Progenitor cell of endocrine pancreas (in vitro differentiated cells): Measurements from ENCODE around the gene CCDC152. TPM values are rescaled to one million over a fixed set of nuclear protein-coding genes. Genes with fewer than 3 reads are reported as not detected.

Experiments
- DNase-seq: peaks from one replicate; pipeline ENCODE4 v3.0.0; 2021; ENCODE audit warnings: low spot score; ENCODE audit not compliant: unreplicated experiment
- H3K27ac Mint-ChIP-seq: 2 replicates; pipeline ENCODE4 v1.8.0; 2021; ENCODE audit warnings: mild to moderate bottlenecking, moderate library complexity, mixed read lengths
- H3K27me3 Mint-ChIP-seq: 2 replicates; pipeline ENCODE4 v1.8.0; 2021; ENCODE audit warnings: mixed read lengths
- H3K36me3 Mint-ChIP-seq: 2 replicates; pipeline ENCODE4 v1.8.0; 2022; ENCODE audit warnings: mixed read lengths; ENCODE audit not compliant: insufficient read depth
- H3K4me1 Mint-ChIP-seq: 2 replicates; pipeline ENCODE4 v1.8.0; 2021; ENCODE audit warnings: low read depth, mixed read lengths
- H3K4me3 Mint-ChIP-seq: 2 replicates; pipeline ENCODE4 v1.8.0; 2021; ENCODE audit warnings: low read depth, mild to moderate bottlenecking, moderate library complexity, mixed read lengths
- H3K9me3 Mint-ChIP-seq: 2 replicates; pipeline ENCODE4 v1.8.0; 2021; ENCODE audit warnings: low read depth, mixed read lengths
- CTCF ChIP-seq: fragments of 200-600 bp; sonication (generic); IDR thresholded peaks from one replicate; pipeline ENCODE4 v1.5.0; 2021; ENCODE audit warnings: antibody characterized with exemption, mild to moderate bottlenecking; ENCODE audit not compliant: unreplicated experiment
- total RNA-seq: library from RNA; stranded (reverse); gene quantifications from 2 replicates; pipeline ENCODE4 v1.2.1, GENCODE V29; 2021

CCDC152 gene
- total RNA-seq, 1 donor from 2014 or later: 0.17 TPM

DNA sequence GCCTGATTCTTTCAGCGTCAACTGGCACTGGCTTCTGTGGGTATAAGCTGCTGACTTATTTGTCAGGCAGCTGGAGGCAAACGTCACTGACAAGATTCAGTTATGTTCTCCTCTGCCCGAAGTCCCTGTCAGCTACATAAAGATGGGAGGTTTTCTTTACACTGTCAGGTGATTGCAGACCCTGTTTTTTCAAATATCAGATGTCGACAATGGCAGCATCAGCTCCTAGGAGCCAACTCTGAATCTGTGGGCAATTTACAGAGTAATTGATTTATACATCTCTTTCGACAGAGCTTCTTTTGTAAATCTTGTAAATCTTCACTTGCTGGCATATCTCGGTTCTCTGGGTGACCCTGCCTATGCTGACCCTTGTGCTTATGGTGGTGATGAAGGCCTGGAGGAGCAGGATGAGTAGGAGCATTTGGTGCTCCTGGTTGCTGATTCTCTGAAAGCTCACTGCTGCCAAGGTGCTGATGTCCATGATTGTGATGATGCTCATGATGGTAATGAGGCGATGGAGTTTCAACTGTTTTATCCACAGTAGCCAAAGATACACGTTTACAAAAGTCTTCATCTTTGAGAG, 44.2 kb downstream of the CCDC152 start:
- H3K27me3 Mint-ChIP-seq: no peaks in the 10 kb centered on the region
- no peak for DNase-seq

GRCh38 chr5:42801516-42802166, 45.0 kb downstream of the CCDC152 start:
- Mint-ChIP-seq H3K36me3 (peaks cover 26% of the 10 kb centered on the region), H3K27ac (no peak overlapping the region), H3K4me3 (no peak overlapping the region), H3K4me1 (peaks cover 2% of the 10 kb centered on the region), H3K27me3 (no peaks in the 10 kb centered on the region), H3K9me3 (peaks cover 5% of the 10 kb centered on the region)
- TF ChIP-seq CTCF: no peak
- no peak for DNase-seq

More for the DNA sequence above, 44.2 kb downstream of the CCDC152 start:
- peaks cover 2% of the 10 kb centered on the region for H3K4me1 Mint-ChIP-seq
- H3K4me3 Mint-ChIP-seq: no peak overlapping the region
- H3K27ac Mint-ChIP-seq: no peak overlapping the region
- no peak for TF ChIP-seq CTCF
- H3K9me3 Mint-ChIP-seq: peaks cover 5% of the 10 kb centered on the region
- H3K36me3 Mint-ChIP-seq: peaks cover 18% of the 10 kb centered on the region

- Mint-ChIP-seq H3K27ac (no peak overlapping the region), H3K4me3 (no peak overlapping the region), H3K36me3 (peaks cover 26% of the 10 kb centered on the region), H3K27me3 (no peaks in the 10 kb centered on the region), H3K4me1 (peaks cover 8% of the 10 kb centered on the region), H3K9me3 (no peaks in the 10 kb centered on the region)
- DNase-seq: no peak
- TF ChIP-seq CTCF: no peak
Measured at GRCh38 chr5:42804717-42805339, 48.2 kb downstream of the CCDC152 start.

DNA sequence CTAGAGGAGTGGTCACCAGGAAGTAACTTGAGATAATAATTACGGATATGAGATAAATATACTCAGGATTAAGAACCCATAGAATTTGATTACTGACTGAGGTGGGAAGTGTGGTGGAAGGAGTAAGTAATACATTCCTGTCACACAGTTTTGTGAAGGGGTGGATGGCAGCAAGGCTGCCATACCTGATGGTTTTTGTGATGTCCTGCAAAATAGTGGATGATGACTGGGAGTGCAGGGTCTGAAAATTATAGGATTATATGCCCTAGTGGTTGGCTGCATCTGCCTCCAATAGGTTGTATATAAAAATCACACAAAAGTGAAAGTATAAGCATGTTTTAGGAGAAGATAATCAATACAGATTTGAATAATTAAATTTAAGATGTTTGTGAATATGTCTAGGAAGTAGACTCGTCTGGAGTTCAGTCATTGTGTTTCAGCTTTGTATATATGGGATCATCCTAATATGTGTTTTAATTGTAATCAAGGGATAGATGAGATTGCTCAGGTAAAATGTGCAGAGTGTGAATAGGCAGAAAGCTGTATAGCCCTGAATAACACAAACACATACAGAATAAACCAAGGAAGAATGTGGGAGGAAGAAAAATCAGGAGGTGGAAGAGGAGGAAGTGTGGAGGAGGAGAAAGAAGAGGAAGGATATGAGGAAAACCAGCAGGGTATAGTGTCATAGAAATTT, 49.5 kb downstream of the CCDC152 start:
- H3K27me3 Mint-ChIP-seq: no peaks in the 10 kb centered on the region
- no peak for TF ChIP-seq CTCF
- peaks cover 22% of the 10 kb centered on the region for H3K36me3 Mint-ChIP-seq
- H3K9me3 Mint-ChIP-seq: no peaks in the 10 kb centered on the region
- DNase-seq: no peak
- no peak overlapping the region for H3K4me3 Mint-ChIP-seq
- H3K4me1 Mint-ChIP-seq: peaks cover 16% of the 10 kb centered on the region
- H3K27ac Mint-ChIP-seq: no peak overlapping the region

GRCh38 chr5:42806701-42807262, 50.2 kb downstream of the CCDC152 start:
- H3K27me3 Mint-ChIP-seq: no peaks in the 10 kb centered on the region
- no peak overlapping the region for H3K27ac Mint-ChIP-seq
- no peak overlapping the region for H3K4me3 Mint-ChIP-seq
- H3K4me1 Mint-ChIP-seq: peaks cover 22% of the 10 kb centered on the region
- no peak for DNase-seq
- peaks cover 21% of the 10 kb centered on the region for H3K36me3 Mint-ChIP-seq
- H3K9me3 Mint-ChIP-seq: no peaks in the 10 kb centered on the region
- no peak for TF ChIP-seq CTCF
